SH-SY5Y (cell line): ENCODE measurements around the gene DMAC2.

Experiments
- GATA2 ChIP-seq: IDR thresholded peaks from 2 replicates; pipeline ENCODE4 v1.6.1; 2011; ENCODE audit warnings: mild to moderate bottlenecking, low read depth, low read length
- GATA3 ChIP-seq: IDR thresholded peaks from 2 replicates; pipeline ENCODE4 v1.6.1; 2011; ENCODE audit warnings: low read depth, mild to moderate bottlenecking, low read length, moderate library complexity

Gene DMAC2

GRCh38 chr19:41428481-41428859 lies 11.2 kb downstream of the DMAC2 start:
- TF ChIP-seq GATA2 (no peak), GATA3 (no peak)

- TF ChIP-seq GATA2 (peak; percentile 86), GATA3 (no peak)
Observed at GRCh38 chr19:41427647-41428480, 11.8 kb downstream of the DMAC2 start.

DNA sequence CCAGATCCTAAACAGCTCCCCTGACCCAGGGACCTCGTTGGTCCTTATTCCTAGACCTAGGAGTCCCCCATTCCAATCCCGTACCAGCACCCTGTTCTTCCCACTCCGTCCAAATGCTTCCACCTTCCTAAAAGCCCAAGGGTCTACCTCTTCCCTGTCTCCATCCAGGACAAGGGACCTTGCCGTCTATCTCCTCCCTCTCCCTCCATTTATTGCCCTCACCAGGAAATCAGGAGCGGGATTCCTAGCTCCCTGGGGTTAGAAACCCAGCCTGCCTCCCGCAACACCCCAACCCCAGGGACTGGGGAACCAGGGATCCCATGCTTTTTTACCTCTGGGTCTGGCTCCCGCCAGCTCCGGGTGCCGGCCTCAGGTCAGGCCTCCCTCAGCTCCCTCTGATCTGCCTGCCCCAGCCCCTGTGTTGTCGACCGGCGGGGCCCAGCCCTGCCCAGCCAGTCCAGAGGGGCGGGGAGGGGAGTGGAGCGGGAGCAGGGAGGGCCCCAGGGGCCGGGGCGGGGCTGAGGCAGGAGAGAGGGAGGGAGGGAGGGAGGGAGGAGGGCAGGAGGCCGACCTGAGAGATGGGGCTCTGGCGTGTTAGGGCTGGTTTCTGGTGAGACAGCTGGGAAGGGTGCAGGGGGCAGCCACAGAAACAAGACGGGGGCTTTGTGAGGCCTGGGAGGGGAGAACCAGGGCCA lies 12.6 kb downstream of the DMAC2 start, which contains the start of gene B3GNT8:
Gene B3GNT8, minus strand, starts transcription at position 423 of the 695 bp plus-strand sequence. CDS start 596 bp downstream, outside the sequence.
- no peak for TF ChIP-seq GATA3
- no peak for TF ChIP-seq GATA2

- TF ChIP-seq GATA3 = no peak
Observed at GRCh38 chr19:41426116-41426841, 13.4 kb downstream of the DMAC2 start.

GRCh38 chr19:41425174-41426115 lies 14.3 kb downstream of the DMAC2 start:
- TF ChIP-seq GATA2 (no peak), GATA3 (no peak)

GRCh38 chr19:41424335-41425173 lies 15.2 kb downstream of the DMAC2 start:
- TF ChIP-seq GATA2 (no peak), GATA3 (no peak)

DNA sequence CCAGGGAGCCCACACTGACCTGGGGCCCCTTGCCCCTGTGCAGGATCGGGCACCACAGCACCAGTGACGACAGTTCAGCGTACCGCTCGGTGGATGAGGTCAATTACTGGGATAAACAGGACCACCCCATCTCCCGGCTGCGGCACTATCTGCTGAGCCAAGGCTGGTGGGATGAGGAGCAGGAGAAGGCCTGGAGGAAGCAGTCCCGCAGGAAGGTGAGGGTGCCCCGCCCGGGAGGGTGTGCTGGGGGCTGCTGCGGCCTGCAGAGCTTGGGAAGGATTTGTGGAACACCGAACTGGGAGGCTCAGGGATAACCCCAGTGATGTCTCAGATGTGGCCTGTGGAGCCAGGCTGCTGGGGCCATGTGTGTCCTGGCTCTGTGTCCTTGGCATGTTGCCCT lies 16.8 kb downstream of the DMAC2 start:
- TF ChIP-seq GATA3 (no peak), GATA2 (no peak)

DNA sequence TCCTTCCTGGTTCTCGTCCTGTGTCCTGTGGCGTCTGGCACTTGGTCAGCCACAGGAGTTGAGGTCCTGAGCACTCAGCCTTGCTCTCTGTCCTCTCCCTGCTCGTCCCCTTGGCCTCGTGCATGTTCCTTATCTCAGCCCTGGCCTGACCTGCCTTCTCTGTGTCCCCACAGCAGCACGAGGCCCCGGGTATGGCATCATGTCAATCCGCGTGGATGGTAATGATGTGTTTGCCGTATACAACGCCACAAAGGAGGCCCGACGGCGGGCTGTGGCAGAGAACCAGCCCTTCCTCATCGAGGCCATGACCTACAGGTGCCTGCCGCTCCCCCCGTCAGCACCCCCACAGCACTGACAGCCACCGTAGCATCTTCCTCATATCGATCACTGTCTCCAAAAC lies 17.3 kb downstream of the DMAC2 start:
- no peak for TF ChIP-seq GATA3
- no peak for TF ChIP-seq GATA2

- TF ChIP-seq GATA2 = no peak
- no peak for TF ChIP-seq GATA3
Observed at GRCh38 chr19:41421973-41422372, 17.7 kb downstream of the DMAC2 start.

DNA sequence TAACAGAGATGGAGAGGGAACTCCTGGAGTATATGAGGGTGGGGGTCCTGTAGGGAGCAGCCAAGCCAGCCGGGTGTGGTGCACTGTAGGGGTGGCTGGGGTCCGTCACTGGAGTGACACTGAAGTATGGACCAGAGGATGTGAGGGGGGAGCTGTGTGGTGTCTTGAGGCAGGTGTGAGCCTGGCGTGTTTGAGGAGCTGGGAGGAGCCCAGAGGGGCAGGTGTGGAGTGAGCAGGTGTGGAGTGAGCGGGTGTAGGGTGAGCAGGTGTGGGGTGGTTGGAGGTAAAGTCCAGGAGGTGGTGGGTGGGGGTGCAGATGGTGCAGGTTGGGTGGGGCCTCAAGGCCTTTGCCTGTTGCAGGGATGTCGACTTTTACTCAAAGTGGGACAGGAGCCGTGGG lies 18.4 kb downstream of the DMAC2 start:
- no peak for TF ChIP-seq GATA3
- TF ChIP-seq GATA2 = no peak

GRCh38 chr19:41420101-41420880 lies 19.4 kb downstream of the DMAC2 start:
- TF ChIP-seq GATA3 (no peak), GATA2 (no peak)

GRCh38 chr19:41416194-41416674 lies 23.5 kb downstream of the DMAC2 start:
- TF ChIP-seq GATA2 = no peak
- TF ChIP-seq GATA3 = no peak
